ENCODE measurements around the gene XYLB.
"Not testable (repeated sequence)": the region's sequence is repeated elsewhere in the genome, so short reads cannot be mapped to it uniquely, and the experiment has no call there.

XYLB gene

DNA sequence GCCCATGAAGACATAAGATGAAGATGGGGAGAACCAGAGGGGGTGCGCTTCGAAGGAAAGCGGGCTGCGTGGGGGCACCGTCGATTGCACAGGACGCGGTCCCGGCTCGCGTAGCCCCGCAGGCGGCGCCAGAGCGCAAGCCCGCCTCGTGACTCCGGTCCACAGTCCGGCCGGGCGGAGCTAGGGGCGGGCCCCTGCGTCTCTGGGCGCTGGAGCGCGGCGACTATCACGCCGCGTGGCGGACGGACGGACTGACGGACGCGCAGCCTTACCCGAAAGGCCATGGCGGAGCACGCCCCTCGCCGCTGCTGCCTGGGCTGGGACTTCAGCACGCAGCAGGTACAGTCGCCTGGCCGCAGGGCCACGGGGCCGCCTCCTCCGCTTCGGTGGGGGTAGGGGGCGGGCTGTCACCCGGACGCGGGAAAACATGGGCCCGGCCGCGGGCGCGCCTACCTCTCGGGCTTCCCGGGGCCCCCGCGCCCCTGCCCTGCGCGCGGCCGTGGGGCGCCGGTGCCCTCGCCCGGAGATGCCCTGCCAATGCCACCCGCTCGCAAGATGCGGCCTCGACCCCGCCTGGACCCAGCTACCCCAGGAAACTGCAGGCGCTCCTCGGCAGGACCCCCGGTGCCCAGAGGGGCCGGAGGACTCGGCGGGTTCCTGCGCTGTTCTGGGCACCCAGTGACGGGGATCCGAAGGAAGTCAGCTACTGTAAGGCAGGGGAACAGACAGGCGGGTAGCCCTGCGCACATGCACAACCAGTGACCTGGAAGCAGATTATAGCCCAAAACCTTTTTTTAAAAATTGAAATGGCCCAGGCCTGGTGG lies at the start of gene XYLB:
Gene XYLB, plus strand, starts transcription at position 199 of the 824 bp plus-strand sequence. Its CDS starts 84 bp downstream, at position 283.
- DNase-seq (ENCODE audit: extremely low read depth in 1 of 2, low read depth in 1 of 2): peak; percentile 67 to 71

DNA sequence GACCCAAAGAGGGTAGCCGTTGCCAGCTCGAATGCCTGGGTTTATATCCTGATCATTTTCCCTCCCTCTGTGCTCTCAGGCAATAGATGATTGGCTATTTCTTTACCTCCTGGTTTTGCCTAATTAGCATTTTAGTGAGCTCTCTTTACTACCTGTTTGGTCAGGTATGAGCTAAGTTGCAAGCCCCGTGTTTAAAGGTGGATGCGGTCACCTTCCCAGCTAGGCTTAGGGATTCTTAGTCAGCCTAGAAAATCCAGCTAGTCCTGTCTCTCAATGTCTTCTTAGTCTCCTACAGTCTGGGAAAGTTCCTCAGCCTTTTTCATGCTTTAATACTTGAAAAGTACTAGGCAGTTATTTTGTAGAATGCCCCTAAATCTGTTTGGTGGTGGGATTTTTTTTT lies 49.5 kb upstream of the XYLB start:
- DNase-seq (ENCODE audit: extremely low read depth in 1 of 2, low read depth in 1 of 2): not testable (repeated sequence)

DNA sequence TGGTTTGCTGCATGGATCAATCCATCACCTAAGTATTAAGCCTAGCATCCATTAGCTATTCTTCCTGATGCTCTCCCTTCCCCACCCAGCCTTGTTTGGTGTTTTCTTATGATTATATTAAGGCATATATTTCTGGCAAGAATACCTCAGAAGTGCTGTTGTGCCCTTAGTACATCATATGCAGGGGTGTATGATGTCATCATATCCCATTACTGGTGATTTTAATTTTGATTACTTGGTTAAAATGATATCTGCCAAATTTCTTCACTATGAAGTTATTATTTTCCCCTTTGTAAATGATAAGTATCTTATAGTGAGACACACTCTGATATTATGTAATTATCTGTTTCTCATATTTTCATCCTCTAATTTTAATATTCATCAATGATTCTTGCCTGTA lies 49.0 kb upstream of the XYLB start:
- DNase-seq (ENCODE audit: extremely low read depth in 1 of 2, low read depth in 1 of 2): no peak

DNA sequence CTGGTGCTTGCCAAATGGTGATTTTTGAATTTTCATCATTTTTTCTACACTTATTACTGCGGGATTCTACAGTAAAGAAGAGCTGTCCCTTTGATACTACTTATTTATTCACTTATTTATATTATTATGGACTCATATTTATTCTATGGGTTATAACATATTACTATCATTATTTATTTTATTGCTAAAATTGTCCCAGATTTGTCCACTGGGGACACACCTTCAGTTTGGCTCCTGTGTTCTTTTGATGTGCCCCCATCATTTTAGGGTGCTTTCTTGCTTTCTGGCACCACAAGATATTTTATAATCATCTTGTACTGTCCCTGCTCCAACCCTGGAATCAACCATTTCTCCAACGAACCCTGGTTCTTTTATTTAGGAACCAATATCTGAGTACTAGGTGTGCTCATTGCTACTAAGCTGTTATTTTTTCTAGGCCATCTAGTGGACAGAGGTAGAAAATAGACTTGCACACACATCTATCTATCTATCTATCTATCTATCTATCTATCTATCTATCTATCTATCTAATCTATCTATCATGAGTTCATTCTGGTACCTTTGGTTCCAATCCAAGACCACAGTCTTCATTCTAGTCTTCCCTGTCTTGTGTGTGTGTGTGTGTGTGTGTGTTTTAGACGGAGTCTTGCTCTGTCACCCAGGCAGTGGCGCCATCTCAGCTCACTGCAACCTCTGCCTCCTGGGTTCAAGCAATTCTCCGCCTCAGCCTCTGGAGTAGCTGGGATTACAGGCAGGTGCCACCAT lies 48.5 kb upstream of the XYLB start:
- no peak for DNase-seq (ENCODE audit: extremely low read depth in 1 of 2, low read depth in 1 of 2)

DNA sequence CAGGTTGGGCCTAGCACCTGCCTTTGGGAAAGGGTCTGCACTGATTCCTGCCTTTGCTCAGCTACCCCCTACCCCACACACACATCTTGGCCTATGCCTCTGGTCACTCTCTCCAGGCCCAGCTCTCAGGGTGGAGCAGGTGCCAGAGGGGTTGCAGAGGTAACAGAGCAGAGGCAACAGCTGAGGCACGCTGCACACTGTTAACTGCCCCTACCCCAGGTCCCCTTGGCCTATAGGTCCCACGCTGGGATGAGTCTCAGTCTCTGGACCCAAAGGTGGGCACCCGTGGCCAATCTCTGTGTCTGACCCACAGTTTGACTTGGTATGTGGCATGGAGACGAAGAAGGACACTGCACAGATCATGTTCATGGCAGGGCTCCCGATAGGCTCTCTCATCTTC lies 39.6 kb upstream of the XYLB start:
- no peak for DNase-seq (ENCODE audit: extremely low read depth in 1 of 2, low read depth in 1 of 2)

DNA sequence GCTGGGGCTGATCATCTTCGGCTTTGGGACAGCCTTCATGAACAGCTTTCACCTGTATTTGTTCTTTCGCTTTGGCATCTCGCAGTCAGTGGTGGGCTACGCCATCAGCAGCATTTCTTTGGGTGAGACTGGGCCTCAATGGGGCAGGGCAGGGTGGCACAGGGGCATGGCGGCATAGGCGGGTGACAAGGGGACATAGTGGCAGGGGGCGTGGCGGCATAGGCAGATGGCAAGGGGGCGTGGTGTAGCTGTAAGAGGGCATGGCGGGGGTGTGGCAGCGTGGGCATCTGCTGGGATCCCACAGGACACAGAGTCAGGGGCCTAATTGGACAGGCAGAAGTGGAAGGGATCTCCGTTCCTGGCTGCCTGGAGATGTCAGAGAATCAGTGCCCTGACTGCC lies 39.0 kb upstream of the XYLB start:
- DNase-seq (ENCODE audit: extremely low read depth in 1 of 2, low read depth in 1 of 2): no peak

DNA sequence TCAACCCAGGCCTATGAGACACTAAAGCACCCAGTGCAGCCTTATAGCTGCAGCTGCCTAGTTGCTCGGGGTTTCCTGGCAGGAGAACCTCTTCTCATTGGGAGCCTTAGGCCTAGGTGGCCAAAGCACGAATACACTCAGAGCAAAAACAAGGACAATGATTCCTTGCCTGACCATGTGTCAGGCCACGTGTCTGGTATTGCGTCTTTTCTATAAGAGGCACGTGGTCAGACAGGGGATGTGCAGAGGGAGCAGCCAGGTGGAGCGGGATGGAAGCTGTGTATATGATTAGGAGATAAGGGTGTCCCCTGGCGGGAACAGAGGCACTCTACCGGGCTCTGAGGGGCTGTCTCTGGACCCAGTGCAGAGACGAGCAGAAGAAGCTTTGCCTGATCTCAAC lies 38.1 kb upstream of the XYLB start:
- DNase-seq (ENCODE audit: extremely low read depth in 1 of 2, low read depth in 1 of 2): no peak

DNA sequence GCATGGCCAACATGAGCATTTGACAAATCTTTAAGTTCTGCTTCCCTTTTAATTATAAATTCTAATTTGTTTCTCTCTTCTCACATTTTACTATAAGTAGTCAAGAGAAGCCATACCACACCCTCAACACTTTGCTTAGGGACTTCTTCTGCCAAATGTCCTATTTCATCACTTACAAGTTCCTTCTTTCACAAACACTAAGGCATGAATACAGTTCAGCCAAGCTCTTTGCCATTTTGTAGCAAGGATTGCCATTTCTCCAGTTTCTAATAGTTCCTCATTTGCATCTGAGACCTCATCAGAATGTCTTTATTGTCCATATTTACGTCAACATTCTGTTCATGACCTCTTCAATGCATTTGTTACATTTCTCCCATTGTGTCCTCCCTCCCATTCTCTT lies 35.1 kb upstream of the XYLB start:
- no peak for DNase-seq (ENCODE audit: extremely low read depth in 1 of 2, low read depth in 1 of 2)

DNA sequence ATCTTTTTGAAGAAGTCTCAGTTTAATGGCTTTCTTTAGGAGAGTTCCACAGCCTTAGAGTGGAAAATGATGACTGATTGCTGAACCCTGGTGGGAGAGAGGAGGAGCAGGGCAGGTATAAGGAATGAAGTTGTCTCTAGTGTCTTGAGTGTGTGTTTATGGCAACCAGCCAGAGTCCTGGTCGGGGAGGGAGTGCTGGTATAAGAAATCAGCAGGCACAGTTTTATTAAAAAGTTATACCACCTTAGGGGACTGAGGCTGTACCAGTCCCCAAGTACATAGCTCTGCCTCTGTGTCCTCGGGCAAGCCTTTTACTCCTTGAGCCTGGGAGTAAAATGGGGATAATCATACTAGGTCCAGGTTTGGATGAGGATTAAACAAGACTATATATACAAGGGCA lies 34.6 kb upstream of the XYLB start:
- no peak for DNase-seq (ENCODE audit: extremely low read depth in 1 of 2, low read depth in 1 of 2)

DNA sequence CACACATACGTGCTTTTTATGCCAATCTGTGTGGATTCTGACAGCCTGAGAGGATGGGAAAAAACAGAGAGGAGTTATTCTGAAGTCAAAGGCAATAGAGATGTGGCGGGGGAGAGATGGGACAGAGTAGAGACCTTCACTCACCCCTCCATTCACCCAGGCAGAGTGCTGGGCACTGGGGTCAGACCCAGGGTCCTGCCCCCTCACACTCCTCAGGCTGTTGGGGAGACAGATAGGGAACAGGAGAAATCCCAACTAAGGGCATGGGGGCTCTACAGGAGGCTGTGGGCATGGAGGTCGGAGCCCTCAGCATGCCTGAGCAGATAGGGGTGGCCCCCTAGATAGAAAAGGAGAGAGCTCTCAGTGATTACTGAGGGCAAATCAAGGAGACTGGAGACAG lies 34.2 kb upstream of the XYLB start:
- DNase-seq (ENCODE audit: extremely low read depth in 1 of 2, low read depth in 1 of 2): no peak

DNA sequence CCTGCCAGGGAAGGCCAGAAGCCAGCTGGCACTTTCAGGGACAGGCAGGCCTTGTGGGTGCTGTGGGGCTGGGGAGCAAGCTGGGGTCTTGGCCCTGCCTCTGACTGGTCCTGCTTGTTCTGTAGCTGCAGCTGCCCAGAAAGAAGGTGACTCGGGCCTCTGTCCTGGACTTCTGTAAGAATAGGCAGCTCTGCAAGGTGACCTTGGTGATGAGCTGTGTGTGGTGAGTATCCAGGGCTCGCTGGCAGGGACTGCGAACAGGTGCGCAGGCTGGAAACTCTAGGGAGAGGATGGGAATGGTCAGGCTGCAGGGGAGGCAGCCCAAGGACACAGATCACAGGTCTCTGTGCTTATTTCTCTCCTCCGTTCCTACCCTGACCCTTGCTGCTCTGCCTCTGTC lies 33.3 kb upstream of the XYLB start:
- DNase-seq (ENCODE audit: extremely low read depth in 1 of 2, low read depth in 1 of 2): no peak

DNA sequence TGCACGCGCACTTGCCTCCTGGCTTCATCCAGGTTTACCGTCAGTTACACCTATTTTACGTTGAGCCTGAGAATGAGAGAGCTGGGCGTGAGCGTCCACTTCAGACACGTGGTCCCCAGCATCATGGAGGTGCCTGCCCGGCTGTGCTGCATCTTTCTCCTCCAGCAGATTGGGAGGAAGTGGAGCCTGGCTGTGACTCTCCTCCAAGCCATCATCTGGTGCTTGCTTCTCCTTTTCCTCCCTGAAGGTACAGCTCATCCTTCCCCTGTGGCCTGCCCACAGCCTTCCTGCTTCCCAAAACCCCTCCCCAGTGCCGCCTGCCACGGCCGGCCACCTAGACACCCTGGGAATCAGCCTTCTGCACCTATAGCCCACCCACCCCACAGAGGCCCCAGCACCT lies 32.9 kb upstream of the XYLB start:
- no peak for DNase-seq (ENCODE audit: extremely low read depth in 1 of 2, low read depth in 1 of 2)

DNA sequence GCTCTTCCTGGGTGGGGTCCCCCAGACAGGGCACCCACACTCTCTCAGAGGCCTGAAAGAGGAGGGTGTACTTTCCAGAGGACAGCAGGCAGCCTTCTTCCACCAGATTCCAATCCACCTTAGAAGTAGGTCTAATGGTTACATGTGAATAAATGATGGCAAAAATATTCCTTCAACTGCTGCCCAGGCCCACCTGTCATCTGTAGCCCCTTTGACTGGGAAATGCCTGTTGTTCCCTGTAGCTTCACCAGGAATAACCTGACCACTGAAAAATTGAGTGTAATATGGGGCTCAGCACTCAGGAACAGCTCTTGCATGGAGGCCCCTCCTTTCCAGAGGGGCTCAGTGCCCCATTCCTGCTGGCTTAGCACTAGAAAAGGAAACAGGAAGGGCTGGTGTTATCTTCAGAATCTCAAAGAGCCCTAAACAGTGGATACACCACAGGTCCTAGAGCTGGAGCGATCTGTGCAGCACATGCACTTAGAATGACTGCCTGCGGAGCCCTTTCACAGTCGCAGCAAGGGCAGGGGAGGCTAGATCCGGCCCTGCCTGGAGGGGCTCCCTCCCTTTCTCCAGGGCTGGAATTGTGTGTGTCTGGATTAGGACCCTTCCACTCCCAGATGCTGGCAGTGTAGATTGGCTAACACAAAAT lies 32.3 kb upstream of the XYLB start:
- DNase-seq (ENCODE audit: extremely low read depth in 1 of 2, low read depth in 1 of 2): no peak

DNA sequence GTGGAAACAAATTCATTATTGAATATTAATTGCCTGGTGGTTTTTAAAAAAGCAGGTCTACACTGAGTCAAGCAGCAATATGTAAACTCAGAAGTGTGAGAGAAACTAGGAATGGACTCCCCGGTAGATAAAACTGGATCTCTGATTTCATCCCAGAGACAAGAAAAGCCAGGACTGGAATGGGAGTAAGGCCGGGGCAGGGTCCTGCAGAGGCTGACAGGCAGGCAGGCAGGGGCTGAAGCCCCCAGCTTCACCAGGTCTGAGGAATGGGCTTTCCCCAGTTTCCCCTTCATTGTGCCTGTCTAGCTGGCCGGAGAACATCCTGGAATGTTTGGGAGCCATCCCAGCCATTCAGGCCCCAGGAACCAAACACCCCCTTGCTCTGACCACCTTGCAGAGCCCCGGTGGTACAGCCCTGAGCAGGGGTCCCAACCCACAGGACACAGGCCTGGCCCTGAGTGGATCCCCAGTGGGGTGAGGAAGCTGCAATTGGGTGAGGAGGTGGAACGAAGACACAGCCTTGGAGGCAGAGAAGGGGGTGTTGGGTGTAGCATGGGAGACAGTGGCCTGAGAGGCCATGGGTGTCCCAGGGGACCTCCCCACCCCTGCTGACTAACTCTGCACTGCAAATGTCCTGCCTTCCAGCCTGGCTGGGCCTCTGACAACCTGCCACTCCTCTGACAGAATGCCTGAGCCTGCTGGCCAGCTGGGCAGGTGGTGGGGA lies 31.7 kb upstream of the XYLB start:
- no peak for DNase-seq (ENCODE audit: extremely low read depth in 1 of 2, low read depth in 1 of 2)

DNA sequence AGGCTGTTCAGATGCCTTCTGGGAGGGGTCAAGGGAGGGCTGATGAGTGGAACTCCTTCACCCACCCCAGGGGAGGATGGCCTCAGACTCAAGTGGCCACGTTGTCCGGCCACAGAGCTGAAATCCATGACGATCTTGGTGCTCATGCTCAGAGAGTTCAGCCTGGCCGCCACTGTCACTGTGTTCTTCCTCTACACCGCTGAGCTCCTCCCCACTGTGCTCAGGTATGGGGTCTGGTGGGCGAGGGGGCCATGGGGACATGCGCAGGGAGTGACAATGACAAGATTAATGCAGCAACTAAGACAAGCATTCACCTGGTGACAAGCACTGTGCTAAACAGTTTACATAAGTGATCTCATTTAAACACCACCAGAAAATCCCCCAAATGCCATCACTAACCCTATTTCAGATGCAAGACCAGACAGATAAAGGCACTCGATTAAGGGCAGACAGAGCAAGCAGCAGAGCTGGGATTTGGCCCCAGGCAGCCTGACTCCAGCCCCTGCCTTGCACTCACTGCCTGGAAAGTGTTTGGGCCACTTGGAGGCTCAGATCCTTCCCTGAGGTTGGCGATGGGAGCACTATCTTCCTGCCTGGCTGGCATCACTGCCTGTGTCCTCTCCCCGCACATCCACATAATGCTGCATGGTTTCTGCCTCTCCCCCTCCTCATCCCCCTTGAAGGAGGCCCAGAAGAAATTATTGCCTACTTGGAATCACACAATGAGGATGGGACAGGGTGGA lies 30.9 kb upstream of the XYLB start:
- DNase-seq (ENCODE audit: extremely low read depth in 1 of 2, low read depth in 1 of 2): no peak

DNA sequence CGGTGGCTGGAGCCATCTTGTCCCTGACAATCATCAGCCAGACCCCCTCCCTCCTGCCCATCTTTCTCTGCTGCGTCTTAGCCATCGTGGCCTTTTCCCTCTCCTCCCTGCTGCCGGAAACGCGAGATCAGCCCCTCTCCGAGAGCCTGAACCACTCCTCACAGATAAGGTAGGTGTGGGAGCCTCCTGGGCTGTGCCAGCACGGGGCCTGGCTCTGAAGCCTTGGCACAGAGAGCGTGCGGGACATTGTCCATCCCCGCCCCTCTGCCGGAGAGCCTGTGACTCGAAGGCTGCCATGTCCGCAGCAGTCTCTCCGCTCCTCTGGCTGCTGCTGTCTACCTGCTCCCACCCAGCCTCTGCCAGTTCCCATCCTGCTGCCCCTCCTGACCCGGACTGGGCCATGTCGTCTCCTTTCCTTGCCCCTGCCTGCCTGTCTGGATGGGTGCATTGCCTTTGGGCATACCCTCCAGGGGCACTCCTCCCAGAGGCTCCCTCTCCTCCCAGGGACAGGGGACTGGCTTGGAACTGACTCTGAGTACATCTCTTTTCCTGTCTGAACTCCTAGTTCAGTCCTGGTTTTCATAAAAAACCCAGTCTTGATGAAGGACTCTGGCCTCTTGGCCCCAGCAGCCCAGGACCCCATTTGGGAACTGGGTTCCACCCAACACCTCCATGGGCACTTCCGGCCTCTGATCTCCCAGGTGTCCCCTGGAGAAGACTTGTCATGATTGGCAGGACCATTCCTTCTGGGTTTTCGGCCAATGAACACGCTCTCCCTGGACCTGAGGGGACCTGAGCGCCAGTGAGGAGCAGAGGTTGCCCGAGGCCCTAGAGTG lies 30.0 kb upstream of the XYLB start:
- no peak for DNase-seq (ENCODE audit: extremely low read depth in 1 of 2, low read depth in 1 of 2)

DNA sequence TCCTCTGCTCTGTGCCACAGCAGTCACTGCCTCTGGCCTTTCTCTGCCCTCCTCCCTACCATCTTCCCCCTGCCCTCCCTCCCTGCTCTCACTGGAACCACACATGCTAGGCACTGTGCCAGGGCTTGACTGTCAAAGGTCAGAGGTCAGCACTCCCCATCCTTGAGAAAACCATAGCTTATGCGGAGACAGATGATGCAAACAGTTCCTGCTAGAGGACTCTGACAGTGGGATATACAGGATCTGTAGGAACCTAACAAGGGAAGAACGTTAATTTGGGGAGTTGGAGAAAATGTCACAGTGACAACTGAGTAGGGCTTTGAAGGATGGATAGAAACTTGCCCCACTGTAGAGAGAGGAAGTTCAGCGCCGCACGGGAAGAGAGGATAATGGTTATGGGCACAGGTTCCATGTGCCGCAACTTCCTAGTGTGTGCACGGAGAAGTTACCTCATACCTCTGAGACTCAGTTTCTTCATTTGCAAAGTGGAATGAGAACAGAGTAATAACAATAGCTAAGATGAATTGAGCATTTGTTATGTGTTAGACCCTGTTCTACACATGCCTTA lies 29.3 kb upstream of the XYLB start:
- no peak for DNase-seq (ENCODE audit: extremely low read depth in 1 of 2, low read depth in 1 of 2)

DNA sequence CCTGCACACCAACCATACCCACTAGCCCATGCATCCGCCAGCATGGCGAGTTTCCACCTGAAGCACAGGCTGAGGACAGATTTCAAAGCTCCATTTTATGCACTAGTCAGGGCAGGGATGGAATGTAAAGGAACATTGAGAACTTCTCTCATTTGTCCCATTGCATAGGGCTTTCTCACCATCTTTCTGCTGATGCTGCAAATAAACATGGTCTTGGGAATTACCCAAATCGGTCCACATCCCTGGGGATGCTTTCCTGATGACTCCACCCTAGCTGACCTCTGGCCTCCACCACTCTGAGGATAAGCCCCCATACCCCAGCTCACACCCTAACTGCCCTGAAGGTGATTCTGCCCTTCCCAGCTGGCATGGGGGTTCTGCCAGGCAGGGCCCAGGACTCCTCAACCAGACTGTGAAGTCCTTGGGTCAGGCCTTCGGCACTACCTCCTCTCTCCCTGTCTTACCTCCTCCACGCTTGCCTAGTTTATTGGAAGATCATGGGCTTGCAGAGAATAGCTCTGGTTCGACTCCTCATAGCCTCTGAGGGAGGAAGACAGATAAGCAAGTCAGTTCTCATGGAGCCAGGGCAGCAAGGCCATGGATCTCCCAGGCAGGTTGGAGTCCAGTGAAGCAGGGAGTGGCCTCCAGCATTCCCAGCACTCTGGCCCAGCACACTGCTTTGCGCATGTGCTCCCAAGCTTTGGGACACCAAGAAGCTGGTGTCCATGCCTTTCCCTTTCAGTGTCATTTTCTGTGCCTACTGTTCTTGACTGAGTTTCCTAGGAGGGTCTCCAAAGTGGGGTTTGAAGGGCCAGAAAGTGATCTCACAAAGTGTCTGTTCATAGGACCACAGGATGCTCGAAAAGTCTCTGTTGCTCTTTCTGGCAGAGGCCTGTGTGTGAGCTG lies 27.6 kb upstream of the XYLB start:
- no peak for DNase-seq (ENCODE audit: extremely low read depth in 1 of 2, low read depth in 1 of 2)

Measured in stimulated activated CD8-positive, alpha-beta memory T cell treated with anti-CD3 and anti-CD28 coated beads, Interleukin-7, amount 100 ng/mL, for 48 hours (primary cell).